HepG2 (cell line): Measurements from ENCODE around the gene MTOR. TPM values are rescaled to one million over a fixed set of nuclear protein-coding genes. Genes with fewer than 3 reads are reported as not detected.

Experiments used
- CBX2 ChIP-seq, 2 experiments: fragments of 200-600 bp in 1 of 2; sonication (generic); formaldehyde crosslinking in 1 of 2; IDR thresholded peaks; 2 replicates each; pipeline versions ENCODE4 v1.7.0 to v1.8.1; 2018 to 2022; ENCODE audit warnings: low read depth in 2 of 2, low read length in 1 of 2, mild to moderate bottlenecking in 1 of 2, missing genetic modification reagents in 1 of 2
- GZF1 ChIP-seq: sonication (generic); formaldehyde crosslinking; IDR thresholded peaks from 2 replicates; pipeline ENCODE4 v1.5.1; 2020; ENCODE audit warnings: mild to moderate bottlenecking, missing genetic modification reagents
- KLF15 ChIP-seq: sonication (generic); formaldehyde crosslinking; IDR thresholded peaks from 2 replicates; pipeline ENCODE4 v1.8.1; 2023; ENCODE audit warnings: borderline replicate concordance, mild to moderate bottlenecking, inconsistent platforms, missing genetic modification reagents, mixed read lengths
- MAFF ChIP-seq: IDR thresholded peaks from 2 replicates; pipeline ENCODE4 v1.6.1; 2011; ENCODE audit warnings: low read depth, low read length, improper control_type of control experiment
- MAFG ChIP-seq: sonication (generic); formaldehyde crosslinking; IDR thresholded peaks from 2 replicates; pipeline ENCODE4 v1.5.1; 2020; ENCODE audit warnings: mild to moderate bottlenecking, missing genetic modification reagents
- MATR3 ChIP-seq: sonication (generic); formaldehyde crosslinking; IDR thresholded peaks from 2 replicates; pipeline ENCODE4 v1.4.0; 2020; ENCODE audit warnings: missing genetic modification reagents
- MED13 ChIP-seq: sonication (generic); formaldehyde crosslinking; IDR thresholded peaks from 2 replicates; pipeline ENCODE4 v1.5.0; 2020; ENCODE audit warnings: missing genetic modification reagents
- MEF2D ChIP-seq: sonication (generic); formaldehyde crosslinking; IDR thresholded peaks from 2 replicates; pipeline ENCODE4 v1.5.1; 2020; ENCODE audit warnings: mild to moderate bottlenecking, missing genetic modification reagents
- MNT ChIP-seq: fragments of 450-650 bp; IDR thresholded peaks from 2 replicates; pipeline ENCODE4 v1.6.1; 2016
- MYNN ChIP-seq: sonication (generic); formaldehyde crosslinking; IDR thresholded peaks from 2 replicates; pipeline ENCODE4 v1.4.0; 2020; ENCODE audit warnings: mild to moderate bottlenecking, low read depth, missing genetic modification reagents
- POLR2A ChIP-seq, 2 experiments: IDR thresholded peaks; 2 replicates each; pipeline ENCODE4 v1.6.1; 2011; ENCODE audit warnings: low read depth in 2 of 2, low read length in 2 of 2, mild to moderate bottlenecking in 1 of 2, moderate library complexity in 1 of 2; ENCODE audit not compliant: insufficient read depth in 1 of 2
- RBFOX2 ChIP-seq: fragments of 200-400 bp; formaldehyde crosslinking; IDR thresholded peaks from 2 replicates; pipeline ENCODE4 v1.6.1; 2017; ENCODE audit warnings: low read depth, mild to moderate bottlenecking, low read length
- SKI ChIP-seq: fragments of 450-650 bp; IDR thresholded peaks from one replicate; pipeline ENCODE4 v1.6.1; 2018; ENCODE audit warnings: mild to moderate bottlenecking; ENCODE audit not compliant: partially characterized antibody
- TEAD2 ChIP-seq: sonication (generic); formaldehyde crosslinking; IDR thresholded peaks from 2 replicates; pipeline ENCODE4 v1.9.0; 2021; ENCODE audit warnings: missing genetic modification reagents
- XBP1 ChIP-seq: sonication (generic); formaldehyde crosslinking; IDR thresholded peaks from 2 replicates; pipeline ENCODE4 v1.5.0; 2020; ENCODE audit warnings: missing genetic modification reagents
- ZFP37 ChIP-seq: sonication (generic); formaldehyde crosslinking; IDR thresholded peaks from 2 replicates; pipeline ENCODE4 v1.4.0; 2020; ENCODE audit warnings: missing genetic modification reagents, borderline replicate concordance
- ZNF256 ChIP-seq: sonication (generic); formaldehyde crosslinking; conservative IDR thresholded peaks from 2 replicates; pipeline ENCODE4 v1.4.0; 2020; ENCODE audit warnings: missing genetic modification reagents
- ZNF547 ChIP-seq: sonication (generic); formaldehyde crosslinking; IDR thresholded peaks from 2 replicates; pipeline ENCODE4 v1.5.1; 2020; ENCODE audit warnings: mild to moderate bottlenecking, missing genetic modification reagents
- ZNF550 ChIP-seq: sonication (generic); formaldehyde crosslinking; IDR thresholded peaks from 2 replicates; pipeline ENCODE4 v1.4.0; 2020; ENCODE audit warnings: mild to moderate bottlenecking, missing genetic modification reagents, borderline replicate concordance
- ZNF816 ChIP-seq: sonication (generic); formaldehyde crosslinking; IDR thresholded peaks from 2 replicates; pipeline ENCODE4 v1.8.0; 2022; ENCODE audit warnings: missing genetic modification reagents, mild to moderate bottlenecking, borderline replicate concordance
- polyA plus RNA-seq, 8 experiments: library from polyadenylated mRNA; depleted of rRNA in 3 of 8; stranded (reverse) in 7 of 8; unstranded in 1 of 8; fragments of >200 nt; fragmentation: Illumina TruSeq in 4 of 8; extraction: Trizol in 4 of 8; gene quantifications; 2 replicates each; pipeline versions ENCODE4 v1.2.1 to v1.2.3, GENCODE V29; 2011 to 2016; ENCODE audit warnings: low read depth in 4 of 8, missing spikeins in 1 of 8, mixed read lengths in 1 of 8; ENCODE audit not compliant: insufficient read depth in 1 of 8
- total RNA-seq, 5 experiments: library from RNA; depleted of rRNA; stranded (reverse); fragments of >200 nt; fragmentation: Illumina TruSeq; extraction: Trizol; gene quantifications; 2 replicates each; pipeline ENCODE4 v1.2.3, GENCODE V29; 2016; ENCODE audit warnings: low read depth in 1 of 5
- TF ChIP-seq, protein P1 (sequence below): sonication (generic); formaldehyde crosslinking; IDR thresholded peaks from 2 replicates; pipeline ENCODE4 v1.4.0; 2020; ENCODE audit warnings: low read depth, mild to moderate bottlenecking, missing genetic modification reagents
- TF ChIP-seq, protein P2 (sequence below): IDR thresholded peaks from 2 replicates; pipeline ENCODE4 v1.6.1; 2016; ENCODE audit warnings: missing compliant biosample characterization, missing genetic modification reagents, borderline replicate concordance
- TF ChIP-seq, protein P3 (sequence below): sonication (generic); formaldehyde crosslinking; IDR thresholded peaks from 2 replicates; pipeline ENCODE4 v1.4.0; 2020; ENCODE audit warnings: missing genetic modification reagents, mild to moderate bottlenecking, borderline replicate concordance

MTOR gene
- total and polyA plus RNA-seq, 2 of the 13 experiments (the other 11 are each of a cell fraction or from before 2014, with no cell fraction given), result 24.6 to 34.6 TPM

- TF ChIP-seq, protein P1, sequence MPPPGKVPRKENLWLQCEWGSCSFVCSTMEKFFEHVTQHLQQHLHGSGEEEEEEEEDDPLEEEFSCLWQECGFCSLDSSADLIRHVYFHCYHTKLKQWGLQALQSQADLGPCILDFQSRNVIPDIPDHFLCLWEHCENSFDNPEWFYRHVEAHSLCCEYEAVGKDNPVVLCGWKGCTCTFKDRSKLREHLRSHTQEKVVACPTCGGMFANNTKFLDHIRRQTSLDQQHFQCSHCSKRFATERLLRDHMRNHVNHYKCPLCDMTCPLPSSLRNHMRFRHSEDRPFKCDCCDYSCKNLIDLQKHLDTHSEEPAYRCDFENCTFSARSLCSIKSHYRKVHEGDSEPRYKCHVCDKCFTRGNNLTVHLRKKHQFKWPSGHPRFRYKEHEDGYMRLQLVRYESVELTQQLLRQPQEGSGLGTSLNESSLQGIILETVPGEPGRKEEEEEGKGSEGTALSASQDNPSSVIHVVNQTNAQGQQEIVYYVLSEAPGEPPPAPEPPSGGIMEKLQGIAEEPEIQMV (CRISPR knock-in tag), result no peak
- no peak for TF ChIP-seq MATR3
- no peak for TF ChIP-seq MAFG (CRISPR knock-in tag)
- TF ChIP-seq MED13 (CRISPR knock-in tag), result no peak
- no peak for TF ChIP-seq ZNF547 (CRISPR knock-in tag)
- TF ChIP-seq CBX2 (IDR thresholded peaks at IDR 0.05; ENCODE audit: low read depth, low read length), result no peak
- no peak for TF ChIP-seq CBX2 (CRISPR knock-in tag; IDR thresholded peaks at IDR 0.05; ENCODE audit: low read depth)
- no peak for TF ChIP-seq KLF15 (CRISPR knock-in tag)
- 0 out of 2 replicates have a peak, but pooled peaks have one; percentile 45 for TF ChIP-seq MEF2D (CRISPR knock-in tag)
- no peak for TF ChIP-seq ZNF256 (CRISPR knock-in tag)
- no peak for TF ChIP-seq MAFF
- TF ChIP-seq ZFP37, result no peak
- TF ChIP-seq XBP1 (CRISPR knock-in tag), result no peak
- peak; percentile 67 to 77; a peak in 2 of 4 replicates for TF ChIP-seq POLR2A (IDR thresholded peaks at IDR 0.05; ENCODE audit: insufficient read depth in 1 of 2, low read depth in 2 of 2, low read length in 2 of 2)
- peak; percentile 80 for TF ChIP-seq RBFOX2
- no peak for TF ChIP-seq TEAD2
- TF ChIP-seq, protein P2, sequence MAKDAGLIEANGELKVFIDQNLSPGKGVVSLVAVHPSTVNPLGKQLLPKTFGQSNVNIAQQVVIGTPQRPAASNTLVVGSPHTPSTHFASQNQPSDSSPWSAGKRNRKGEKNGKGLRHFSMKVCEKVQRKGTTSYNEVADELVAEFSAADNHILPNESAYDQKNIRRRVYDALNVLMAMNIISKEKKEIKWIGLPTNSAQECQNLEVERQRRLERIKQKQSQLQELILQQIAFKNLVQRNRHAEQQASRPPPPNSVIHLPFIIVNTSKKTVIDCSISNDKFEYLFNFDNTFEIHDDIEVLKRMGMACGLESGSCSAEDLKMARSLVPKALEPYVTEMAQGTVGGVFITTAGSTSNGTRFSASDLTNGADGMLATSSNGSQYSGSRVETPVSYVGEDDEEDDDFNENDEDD (CRISPR knock-in tag), result peak; percentile 46; the same call in 1 of the 2 replicates
- peak; percentile 62 for TF ChIP-seq SKI
- TF ChIP-seq ZNF550 (CRISPR knock-in tag), result no peak
- TF ChIP-seq, protein P3, sequence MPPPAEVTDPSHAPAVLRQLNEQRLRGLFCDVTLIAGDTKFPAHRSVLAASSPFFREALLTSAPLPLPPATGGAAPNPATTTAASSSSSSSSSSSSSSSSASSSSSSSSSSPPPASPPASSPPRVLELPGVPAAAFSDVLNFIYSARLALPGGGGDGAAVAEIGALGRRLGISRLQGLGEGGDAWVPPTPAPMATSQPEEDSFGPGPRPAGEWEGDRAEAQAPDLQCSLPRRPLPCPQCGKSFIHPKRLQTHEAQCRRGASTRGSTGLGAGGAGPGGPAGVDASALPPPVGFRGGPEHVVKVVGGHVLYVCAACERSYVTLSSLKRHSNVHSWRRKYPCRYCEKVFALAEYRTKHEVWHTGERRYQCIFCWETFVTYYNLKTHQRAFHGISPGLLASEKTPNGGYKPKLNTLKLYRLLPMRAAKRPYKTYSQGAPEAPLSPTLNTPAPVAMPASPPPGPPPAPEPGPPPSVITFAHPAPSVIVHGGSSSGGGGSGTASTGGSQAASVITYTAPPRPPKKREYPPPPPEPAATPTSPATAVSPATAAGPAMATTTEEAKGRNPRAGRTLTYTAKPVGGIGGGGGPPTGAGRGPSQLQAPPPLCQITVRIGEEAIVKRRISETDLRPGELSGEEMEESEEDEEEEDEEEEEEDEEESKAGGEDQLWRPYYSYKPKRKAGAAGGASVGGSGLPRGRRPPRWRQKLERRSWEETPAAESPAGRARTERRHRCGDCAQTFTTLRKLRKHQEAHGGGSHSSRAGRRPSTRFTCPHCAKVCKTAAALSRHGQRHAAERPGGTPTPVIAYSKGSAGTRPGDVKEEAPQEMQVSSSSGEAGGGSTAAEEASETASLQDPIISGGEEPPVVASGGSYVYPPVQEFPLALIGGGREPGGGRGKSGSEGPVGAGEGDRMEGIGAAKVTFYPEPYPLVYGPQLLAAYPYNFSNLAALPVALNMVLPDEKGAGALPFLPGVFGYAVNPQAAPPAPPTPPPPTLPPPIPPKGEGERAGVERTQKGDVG (CRISPR knock-in tag), result no peak
- no peak for TF ChIP-seq ZNF816 (CRISPR knock-in tag)
- TF ChIP-seq GZF1, result no peak
- TF ChIP-seq MYNN (CRISPR knock-in tag), result no peak
- TF ChIP-seq MNT, result no peak
These were observed 202.2 kb downstream of the MTOR start, which contains the start of gene SRM (continued) for GRCh38 chr1:11059968-11060830.
